ENCODE measurements around the gene NOXA1. TPM values are rescaled to one million over a fixed set of nuclear protein-coding genes. Genes with fewer than 3 reads are reported as not detected.

NOXA1 gene
- total RNA-seq, 4 donors from 2014 or later: 1.4 to 5.3 (median 2.4) TPM

- TF ChIP-seq CTCF (IDR thresholded peaks at IDR 0.05; ENCODE audit: low read depth): no peak
These were observed 12.3 kb upstream of the NOXA1 start for GRCh38 chr9:137410891-137411249.

GRCh38 chr9:137411260-137411644, 11.9 kb upstream of the NOXA1 start:
- no peak for TF ChIP-seq CTCF (IDR thresholded peaks at IDR 0.05; ENCODE audit: low read depth)

- no peak for TF ChIP-seq CTCF (IDR thresholded peaks at IDR 0.05; ENCODE audit: low read depth)
These were observed 11.4 kb upstream of the NOXA1 start for GRCh38 chr9:137411645-137412380.

- no peak for TF ChIP-seq CTCF (IDR thresholded peaks at IDR 0.05; ENCODE audit: low read depth)
These were observed 10.8 kb upstream of the NOXA1 start for GRCh38 chr9:137412431-137412830.

GRCh38 chr9:137415451-137415850, 7.7 kb upstream of the NOXA1 start:
- TF ChIP-seq CTCF (IDR thresholded peaks at IDR 0.05; ENCODE audit: low read depth): no peak

- TF ChIP-seq CTCF (IDR thresholded peaks at IDR 0.05; ENCODE audit: low read depth): no peak
These were observed 7.1 kb upstream of the NOXA1 start for GRCh38 chr9:137416006-137416562.

- TF ChIP-seq CTCF (IDR thresholded peaks at IDR 0.05; ENCODE audit: low read depth): no peak
These were observed 6.5 kb upstream of the NOXA1 start for GRCh38 chr9:137416563-137417151.
